GM23338 (cell line): Measurements from ENCODE around the gene CAPZB. TPM values are rescaled to one million over a fixed set of nuclear protein-coding genes. Genes with fewer than 3 reads are reported as not detected.

Experiments used
- ATAC-seq: fragments of 200-7000 bp; cut with Tn5 transposase; 3 replicates; pipeline ENCODE4 v1.9.1; 2020
- DNase-seq: peaks from one replicate; pipeline ENCODE4 v3.0.0-alpha.2; 2015; ENCODE audit warnings: low spot score
- H2AFZ ChIP-seq: fragments of 200-600 bp; sonication (generic); 2 replicates; pipeline ENCODE4 v1.8.0; 2016; ENCODE audit warnings: antibody characterized with exemption, mild to moderate bottlenecking, moderate library complexity
- H3F3A ChIP-seq: fragments of 200-600 bp; sonication (generic); replicated peaks from 2 replicates; pipeline ENCODE4 v1.8.0; 2017; ENCODE audit warnings: antibody characterized with exemption, mixed run types, low read depth
- H3K27ac ChIP-seq: fragments of 200-600 bp; sonication (generic); 2 replicates; pipeline ENCODE4 v1.6.1; 2016; ENCODE audit warnings: low read depth
- H3K27me3 ChIP-seq: fragments of 200-600 bp; sonication (generic); 2 replicates; pipeline ENCODE4 v1.8.0; 2016; ENCODE audit warnings: mild to moderate bottlenecking, mixed run types, moderate library complexity; ENCODE audit not compliant: insufficient read depth
- H3K36me3 ChIP-seq: fragments of 200-600 bp; sonication (generic); 2 replicates; pipeline ENCODE4 v1.8.0; 2016; ENCODE audit warnings: mild to moderate bottlenecking; ENCODE audit not compliant: insufficient read depth
- H3K4me1 ChIP-seq: fragments of 200-600 bp; sonication (generic); 2 replicates; pipeline ENCODE4 v1.8.0; 2016; ENCODE audit warnings: mild to moderate bottlenecking, moderate library complexity; ENCODE audit not compliant: insufficient read depth
- H3K4me2 ChIP-seq: fragments of 200-600 bp; sonication (generic); 2 replicates; pipeline ENCODE4 v1.7.1; 2017; ENCODE audit warnings: mixed run types
- H3K4me3 ChIP-seq: fragments of 200-600 bp; sonication (generic); 2 replicates; pipeline ENCODE4 v1.6.1; 2016; ENCODE audit warnings: mixed run types
- H3K79me2 ChIP-seq: fragments of 200-600 bp; sonication (generic); replicated peaks from 2 replicates; pipeline ENCODE4 v1.8.0; 2017; ENCODE audit warnings: mild to moderate bottlenecking; ENCODE audit not compliant: insufficient read depth
- H3K9me2 ChIP-seq: fragments of 200-600 bp; sonication (generic); 2 replicates; pipeline ENCODE4 v1.8.0; 2017; ENCODE audit not compliant: insufficient read depth
- H4K20me1 ChIP-seq: fragments of 200-600 bp; sonication (generic); replicated peaks from 2 replicates; pipeline ENCODE4 v1.8.0; 2017; ENCODE audit warnings: mild to moderate bottlenecking; ENCODE audit not compliant: insufficient read depth
- H3K27ac Mint-ChIP-seq: 2 replicates; pipeline ENCODE4 v1.8.0; 2020; ENCODE audit warnings: inconsistent platforms, mild to moderate bottlenecking, moderate library complexity, mixed read lengths
- H3K27me3 Mint-ChIP-seq: 3 replicates; pipeline ENCODE4 v1.8.0; 2022; ENCODE audit warnings: low read depth, mild to moderate bottlenecking, moderate library complexity, mixed read lengths, inconsistent platforms; ENCODE audit not compliant: insufficient read depth, poor library complexity
- H3K36me3 Mint-ChIP-seq: 3 replicates; pipeline ENCODE4 v1.8.0; 2021; ENCODE audit warnings: low read depth, mild to moderate bottlenecking, inconsistent platforms, moderate library complexity, mixed read lengths
- H3K4me1 Mint-ChIP-seq: 3 replicates; pipeline ENCODE4 v1.8.0; 2020; ENCODE audit warnings: mild to moderate bottlenecking, inconsistent platforms, mixed read lengths
- H3K4me3 Mint-ChIP-seq: 3 replicates; pipeline ENCODE4 v1.8.0; 2021; ENCODE audit warnings: moderate library complexity, mild to moderate bottlenecking, inconsistent platforms, mixed read lengths
- H3K9me3 Mint-ChIP-seq: 3 replicates; pipeline ENCODE4 v1.8.0; 2020; ENCODE audit warnings: moderate library complexity, mild to moderate bottlenecking, inconsistent platforms, mixed read lengths
- CREB1 ChIP-seq: fragments of 250-450 bp; sonication (Bioruptor Pico); IDR thresholded peaks from 2 replicates; pipeline ENCODE4 v1.5.0; 2020; ENCODE audit warnings: low read depth, mild to moderate bottlenecking, moderate library complexity
- EZH2phosphoT487 ChIP-seq: fragments of 200-600 bp; sonication (generic); IDR thresholded peaks from one replicate; pipeline ENCODE4 v1.8.1; 2018; ENCODE audit warnings: antibody characterized with exemption; ENCODE audit not compliant: unreplicated experiment
- JUNB ChIP-seq: IDR thresholded peaks from one replicate; pipeline ENCODE4 v1.6.1; 2016; ENCODE audit warnings: antibody characterized with exemption; ENCODE audit not compliant: unreplicated experiment
- NANOG ChIP-seq: IDR thresholded peaks from 2 replicates; pipeline ENCODE4 v1.6.1; 2016; ENCODE audit warnings: antibody characterized with exemption, borderline replicate concordance
- ZNF114 ChIP-seq: fragments of 250-450 bp; sonication (Bioruptor Pico); IDR thresholded peaks from 2 replicates; pipeline ENCODE4 v1.5.0; 2020; ENCODE audit warnings: mild to moderate bottlenecking, moderate library complexity
- polyA plus RNA-seq: library from polyadenylated mRNA; unstranded; fragments of >200 nt; fragmentation: Nextera tagmentation; extraction: Ambion mirVana; gene quantifications from 2 replicates; pipeline ENCODE4 v1.2.1, GENCODE V29; 2016
- total RNA-seq: library from RNA; depleted of rRNA; stranded (reverse); fragments of >200 nt; shearing (Covaris generic); gene quantifications from 2 replicates; pipeline ENCODE4 v1.2.3, GENCODE V29; 2014
- TF ChIP-seq, protein P1 (sequence below): IDR thresholded peaks from 2 replicates; pipeline ENCODE4 v1.6.1; 2016; ENCODE audit warnings: antibody characterized with exemption
- TF ChIP-seq, protein P2 (sequence below): IDR thresholded peaks from one replicate; pipeline ENCODE4 v1.6.1; 2018; ENCODE audit warnings: antibody characterized with exemption; ENCODE audit not compliant: unreplicated experiment

CAPZB gene
- total and polyA plus RNA-seq, 2 experiments from 2014 or later, result 195 to 348 TPM

DNA sequence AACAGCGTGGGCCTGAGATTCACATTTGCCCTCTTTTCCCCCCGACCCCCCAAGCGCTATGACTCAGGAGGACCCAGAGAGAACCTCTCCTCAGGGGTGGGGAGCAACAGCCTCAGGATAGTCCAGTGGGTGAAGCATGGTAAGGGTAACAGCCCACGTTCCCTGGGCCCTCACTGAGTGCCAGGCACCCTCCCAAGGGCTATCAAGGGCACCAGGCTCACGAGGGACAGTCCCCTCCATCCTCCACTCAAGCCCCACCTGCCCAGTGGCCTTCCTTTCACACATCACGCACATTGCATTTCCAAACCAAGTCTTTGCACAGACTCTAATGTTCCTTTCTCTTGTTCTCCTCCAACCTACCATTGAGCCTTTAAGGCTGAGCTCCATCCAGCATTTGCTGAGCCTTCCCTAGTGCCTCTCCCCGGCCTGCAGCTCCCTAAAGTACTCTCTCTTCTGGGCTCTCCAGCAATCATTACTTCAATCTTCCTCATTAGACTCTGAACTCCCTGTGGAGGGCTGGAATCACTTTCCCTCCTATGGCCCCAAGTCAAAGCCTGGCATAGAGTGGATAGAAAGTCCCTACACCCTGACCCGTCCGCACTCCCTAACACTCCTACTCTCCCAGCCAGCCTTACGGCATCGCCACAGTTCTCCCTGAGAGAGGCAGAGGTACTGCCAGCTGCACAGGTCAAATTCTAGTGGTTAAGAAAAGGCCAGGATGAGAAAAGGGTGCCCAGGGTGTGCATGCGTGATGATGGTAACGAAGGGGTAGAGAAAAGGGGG, 174.4 kb downstream of the CAPZB start:
- no peaks in the 10 kb centered on the region for H3K9me3 Mint-ChIP-seq

DNA sequence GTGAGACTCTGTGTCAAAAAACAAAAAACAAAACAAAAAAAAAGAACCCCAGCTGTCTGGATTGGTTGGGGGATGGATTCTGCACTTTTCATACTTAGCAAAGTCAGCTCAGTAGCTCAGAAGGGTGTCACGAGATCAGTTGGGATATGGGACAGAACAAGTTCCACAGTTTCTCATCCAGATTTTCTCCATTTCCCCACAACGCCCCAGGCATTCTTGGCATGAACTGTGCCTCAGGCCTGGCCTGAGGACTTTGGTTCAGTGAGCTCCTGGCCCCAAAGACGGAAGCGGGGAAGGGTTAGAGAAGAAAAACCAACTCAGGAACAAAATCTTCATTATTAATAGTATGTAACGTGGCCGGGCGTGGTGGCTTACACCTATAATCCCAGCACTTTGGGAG, 175.3 kb downstream of the CAPZB start:
- H3K4me2 ChIP-seq, result no peak overlapping the region
- no peaks in the 10 kb centered on the region for H3F3A ChIP-seq
- no peak for ATAC-seq
- Mint-ChIP-seq H3K9me3 (no peaks in the 10 kb centered on the region), H3K4me3 (no peak overlapping the region), H3K27me3 (peaks cover 6% of the 10 kb centered on the region), H3K4me1 (peaks cover 13% of the 10 kb centered on the region), H3K27ac (no peak overlapping the region), H3K36me3 (peaks cover 28% of the 10 kb centered on the region)
- H3K79me2 ChIP-seq, result no peaks in the 10 kb centered on the region; the same call in 1 of the 2 replicates
- no peak overlapping the region for H2AFZ ChIP-seq
- H3K4me1 ChIP-seq, result 0 out of 2 replicates have a peak, but pooled peaks cover 8% of the 10 kb centered on the region
- H3K36me3 ChIP-seq, result no peaks in the 10 kb centered on the region
- H3K4me3 ChIP-seq, result no peak overlapping the region
- H3K27me3 ChIP-seq, result peaks cover 10% of the 10 kb centered on the region
- DNase-seq, result no peak
- H3K27ac ChIP-seq, result no peak overlapping the region
- TF ChIP-seq, protein P1, sequence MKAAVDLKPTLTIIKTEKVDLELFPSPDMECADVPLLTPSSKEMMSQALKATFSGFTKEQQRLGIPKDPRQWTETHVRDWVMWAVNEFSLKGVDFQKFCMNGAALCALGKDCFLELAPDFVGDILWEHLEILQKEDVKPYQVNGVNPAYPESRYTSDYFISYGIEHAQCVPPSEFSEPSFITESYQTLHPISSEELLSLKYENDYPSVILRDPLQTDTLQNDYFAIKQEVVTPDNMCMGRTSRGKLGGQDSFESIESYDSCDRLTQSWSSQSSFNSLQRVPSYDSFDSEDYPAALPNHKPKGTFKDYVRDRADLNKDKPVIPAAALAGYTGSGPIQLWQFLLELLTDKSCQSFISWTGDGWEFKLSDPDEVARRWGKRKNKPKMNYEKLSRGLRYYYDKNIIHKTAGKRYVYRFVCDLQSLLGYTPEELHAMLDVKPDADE, result no peak
- TF ChIP-seq JUNB (no peak), EZH2phosphoT487 (no peak)
- peaks cover 3% of the 10 kb centered on the region; the same call in 1 of the 2 replicates for H4K20me1 ChIP-seq
- no peaks in the 10 kb centered on the region for H3K9me2 ChIP-seq

More for the DNA sequence above, 174.4 kb downstream of the CAPZB start:
- peaks cover 5% of the 10 kb centered on the region for H3K27me3 Mint-ChIP-seq
- 0 out of 2 replicates have a peak, but pooled peaks cover 8% of the 10 kb centered on the region for H3K4me1 ChIP-seq
- TF ChIP-seq, protein P1, result no peak
- TF ChIP-seq JUNB, result no peak
- no peak overlapping the region for H3K27ac Mint-ChIP-seq
- H2AFZ ChIP-seq, result peak overlapping the region; percentile 76
- peak overlapping the region; percentile 84 for H3K4me3 Mint-ChIP-seq
- H3K27me3 ChIP-seq, result peaks cover 10% of the 10 kb centered on the region
- ATAC-seq (peak; percentile 19), DNase-seq (no peak)
- H3K36me3 Mint-ChIP-seq, result peaks cover 20% of the 10 kb centered on the region
- peaks cover 13% of the 10 kb centered on the region for H3K4me1 Mint-ChIP-seq
- no peaks in the 10 kb centered on the region for H3K9me2 ChIP-seq
- no peaks in the 10 kb centered on the region for H3K36me3 ChIP-seq
- no peaks in the 10 kb centered on the region; the same call in 1 of the 2 replicates for H3K79me2 ChIP-seq
- no peak overlapping the region for H3K27ac ChIP-seq
- H4K20me1 ChIP-seq, result peaks cover 3% of the 10 kb centered on the region; the same call in 1 of the 2 replicates
- no peaks in the 10 kb centered on the region for H3F3A ChIP-seq
- peak overlapping the region; percentile 96 for H3K4me2 ChIP-seq
- H3K4me3 ChIP-seq, result peak overlapping the region; percentile 92

- DNase-seq (no peak), ATAC-seq (no peak)
- no peak overlapping the region for H2AFZ ChIP-seq
- H3K36me3 ChIP-seq, result no peaks in the 10 kb centered on the region
- no peak overlapping the region for H3K27ac ChIP-seq
- Mint-ChIP-seq H3K36me3 (peaks cover 36% of the 10 kb centered on the region), H3K4me1 (peaks cover 13% of the 10 kb centered on the region), H3K27me3 (peaks cover 6% of the 10 kb centered on the region), H3K27ac (no peak overlapping the region), H3K9me3 (no peaks in the 10 kb centered on the region), H3K4me3 (no peak overlapping the region)
- no peak overlapping the region for H3K4me3 ChIP-seq
- 0 out of 2 replicates have a peak, but pooled peaks cover 8% of the 10 kb centered on the region for H3K4me1 ChIP-seq
- TF ChIP-seq CREB1 (CRISPR knock-in tag) (no peak), JUNB (no peak), EZH2phosphoT487 (no peak), NANOG (no peak), ZNF114 (CRISPR knock-in tag) (no peak)
- TF ChIP-seq, protein P2, sequence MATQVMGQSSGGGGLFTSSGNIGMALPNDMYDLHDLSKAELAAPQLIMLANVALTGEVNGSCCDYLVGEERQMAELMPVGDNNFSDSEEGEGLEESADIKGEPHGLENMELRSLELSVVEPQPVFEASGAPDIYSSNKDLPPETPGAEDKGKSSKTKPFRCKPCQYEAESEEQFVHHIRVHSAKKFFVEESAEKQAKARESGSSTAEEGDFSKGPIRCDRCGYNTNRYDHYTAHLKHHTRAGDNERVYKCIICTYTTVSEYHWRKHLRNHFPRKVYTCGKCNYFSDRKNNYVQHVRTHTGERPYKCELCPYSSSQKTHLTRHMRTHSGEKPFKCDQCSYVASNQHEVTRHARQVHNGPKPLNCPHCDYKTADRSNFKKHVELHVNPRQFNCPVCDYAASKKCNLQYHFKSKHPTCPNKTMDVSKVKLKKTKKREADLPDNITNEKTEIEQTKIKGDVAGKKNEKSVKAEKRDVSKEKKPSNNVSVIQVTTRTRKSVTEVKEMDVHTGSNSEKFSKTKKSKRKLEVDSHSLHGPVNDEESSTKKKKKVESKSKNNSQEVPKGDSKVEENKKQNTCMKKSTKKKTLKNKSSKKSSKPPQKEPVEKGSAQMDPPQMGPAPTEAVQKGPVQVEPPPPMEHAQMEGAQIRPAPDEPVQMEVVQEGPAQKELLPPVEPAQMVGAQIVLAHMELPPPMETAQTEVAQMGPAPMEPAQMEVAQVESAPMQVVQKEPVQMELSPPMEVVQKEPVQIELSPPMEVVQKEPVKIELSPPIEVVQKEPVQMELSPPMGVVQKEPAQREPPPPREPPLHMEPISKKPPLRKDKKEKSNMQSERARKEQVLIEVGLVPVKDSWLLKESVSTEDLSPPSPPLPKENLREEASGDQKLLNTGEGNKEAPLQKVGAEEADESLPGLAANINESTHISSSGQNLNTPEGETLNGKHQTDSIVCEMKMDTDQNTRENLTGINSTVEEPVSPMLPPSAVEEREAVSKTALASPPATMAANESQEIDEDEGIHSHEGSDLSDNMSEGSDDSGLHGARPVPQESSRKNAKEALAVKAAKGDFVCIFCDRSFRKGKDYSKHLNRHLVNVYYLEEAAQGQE, result no peak
- no peaks in the 10 kb centered on the region; the same call in 1 of the 2 replicates for H3K79me2 ChIP-seq
- peaks cover 3% of the 10 kb centered on the region; the same call in 1 of the 2 replicates for H4K20me1 ChIP-seq
- H3K9me2 ChIP-seq, result no peaks in the 10 kb centered on the region
- no peak overlapping the region for H3K4me2 ChIP-seq
- no peaks in the 10 kb centered on the region for H3F3A ChIP-seq
- peaks cover 10% of the 10 kb centered on the region for H3K27me3 ChIP-seq
Measured at GRCh38 chr1:19309123-19309813, 176.1 kb downstream of the CAPZB start.
